Panc1 (cell line): ENCODE measurements around the gene SOX8. TPM values are rescaled to one million over a fixed set of nuclear protein-coding genes. Genes with fewer than 3 reads are reported as not detected.

Experiments used
- ATAC-seq: fragments of 200-7000 bp; cut with Tn5 transposase; 2 replicates; pipeline ENCODE4 v1.9.1; 2020; ENCODE audit warnings: mild to moderate bottlenecking, moderate library complexity
- BruUV-seq: library from RNA; stranded (reverse); fragments of 400-500 nt; replicated peaks from 2 replicates; lab custom pipeline; 2021; lab: Mats Ljungman, UMichigan
- CTCF ChIA-PET: fragments of 300-600 bp; sonication (Branson Sonifier 250); formaldehyde crosslinking; loops from one replicate; lab custom pipeline; 2022; ENCODE audit warnings: antibody characterized with exemption; lab: Charles Lee
- POLR2A ChIA-PET: fragments of 300-600 bp; sonication (Branson Sonifier 250); formaldehyde crosslinking; loops from one replicate; lab custom pipeline; 2022; ENCODE audit warnings: antibody characterized with exemption; lab: Charles Lee
- DNase-seq: peaks from one replicate; pipeline ENCODE4 v3.0.0-alpha.2; 2010; ENCODE audit warnings: low read depth, low spot score
- H3K27ac ChIP-seq: 2 replicates; pipeline ENCODE4 v1.5.1; 2011; ENCODE audit warnings: mild to moderate bottlenecking, low read length, inconsistent platforms
- H3K27me3 ChIP-seq: fragments of 200-500 bp; sonication (Bioruptor generic); 2 replicates; pipeline ENCODE4 v1.6.0; 2014; ENCODE audit warnings: low read length, inconsistent platforms; ENCODE audit not compliant: control insufficient read depth, insufficient read depth
- H3K36me3 ChIP-seq: fragments of 200-500 bp; sonication (Bioruptor generic); 2 replicates; pipeline ENCODE4 v1.5.1; 2014; ENCODE audit warnings: inconsistent platforms, mild to moderate bottlenecking, low read length, moderate library complexity; ENCODE audit not compliant: control insufficient read depth, insufficient read depth
- H3K4me1 ChIP-seq: 2 replicates; pipeline ENCODE4 v1.5.1; 2011; ENCODE audit warnings: inconsistent platforms, mild to moderate bottlenecking, low read length, moderate library complexity; ENCODE audit not compliant: control insufficient read depth, insufficient read depth
- H3K4me3 ChIP-seq, 2 experiments: 2 replicates each; pipeline ENCODE4 v1.5.1; 2011 to 2012; ENCODE audit warnings: low read depth in 2 of 2, low read length in 2 of 2, mild to moderate bottlenecking in 2 of 2, inconsistent platforms in 1 of 2, moderate library complexity in 1 of 2
- H3K9me3 ChIP-seq: fragments of 200-500 bp; sonication (Bioruptor generic); 2 replicates; pipeline ENCODE4 v1.5.1; 2014; ENCODE audit warnings: low read depth, mild to moderate bottlenecking, inconsistent platforms, low read length, moderate library complexity; ENCODE audit not compliant: control insufficient read depth, insufficient read depth
- POLR2AphosphoS5 ChIP-seq: IDR thresholded peaks from 2 replicates; pipeline ENCODE4 v1.6.1; 2012; ENCODE audit warnings: mild to moderate bottlenecking, low read depth, low read length, moderate library complexity
- SIN3A ChIP-seq: IDR thresholded peaks from 2 replicates; pipeline ENCODE4 v1.6.1; 2012; ENCODE audit warnings: low read depth, mild to moderate bottlenecking, low read length, moderate library complexity, borderline replicate concordance; ENCODE audit not compliant: insufficient read depth
- TCF7L2 ChIP-seq: IDR thresholded peaks from 2 replicates; pipeline ENCODE4 v1.6.1; 2011; ENCODE audit warnings: mild to moderate bottlenecking, low read depth, low read length, inconsistent platforms
- in situ Hi-C: cut with HindIII; loops from 2 replicates; pipeline ENCODE4 v1.10.0; 2016; ENCODE audit warnings: low sequenced_read_pairs, low pct_unique_long_range_greater_than_20kb
- intact Hi-C: fragments of 100-400 bp; cut with micrococcal nuclease; formaldehyde crosslinking; loops from one replicate; pipeline ENCODE4 v1.10.0; 2022; ENCODE audit not compliant: unreplicated experiment
- total RNA-seq: library from RNA; stranded (reverse); gene quantifications from one replicate; pipeline ENCODE4 v1.2.1, GENCODE V29; 2021; ENCODE audit not compliant: unreplicated experiment
- TF ChIP-seq, protein P1 (sequence below), 2 experiments: IDR thresholded peaks; 2 replicates each; pipeline ENCODE4 v1.6.1; 2011 to 2012; ENCODE audit warnings: low read depth in 2 of 2, control low read depth in 1 of 2, low read length in 1 of 2, mild to moderate bottlenecking in 1 of 2, moderate library complexity in 1 of 2; ENCODE audit not compliant: insufficient read depth in 1 of 2
- TF ChIP-seq, protein P2 (sequence below): fragments of 450-650 bp; IDR thresholded peaks from 2 replicates; pipeline ENCODE4 v1.5.1; 2017; ENCODE audit warnings: mild to moderate bottlenecking

Gene SOX8
- total RNA-seq, 1 experiment from 2014 or later, result 1.8 TPM

GRCh38 chr16:943971-944370, 37.6 kb upstream of the SOX8 start:
- BruUV-seq, result no TSS peak

DNA sequence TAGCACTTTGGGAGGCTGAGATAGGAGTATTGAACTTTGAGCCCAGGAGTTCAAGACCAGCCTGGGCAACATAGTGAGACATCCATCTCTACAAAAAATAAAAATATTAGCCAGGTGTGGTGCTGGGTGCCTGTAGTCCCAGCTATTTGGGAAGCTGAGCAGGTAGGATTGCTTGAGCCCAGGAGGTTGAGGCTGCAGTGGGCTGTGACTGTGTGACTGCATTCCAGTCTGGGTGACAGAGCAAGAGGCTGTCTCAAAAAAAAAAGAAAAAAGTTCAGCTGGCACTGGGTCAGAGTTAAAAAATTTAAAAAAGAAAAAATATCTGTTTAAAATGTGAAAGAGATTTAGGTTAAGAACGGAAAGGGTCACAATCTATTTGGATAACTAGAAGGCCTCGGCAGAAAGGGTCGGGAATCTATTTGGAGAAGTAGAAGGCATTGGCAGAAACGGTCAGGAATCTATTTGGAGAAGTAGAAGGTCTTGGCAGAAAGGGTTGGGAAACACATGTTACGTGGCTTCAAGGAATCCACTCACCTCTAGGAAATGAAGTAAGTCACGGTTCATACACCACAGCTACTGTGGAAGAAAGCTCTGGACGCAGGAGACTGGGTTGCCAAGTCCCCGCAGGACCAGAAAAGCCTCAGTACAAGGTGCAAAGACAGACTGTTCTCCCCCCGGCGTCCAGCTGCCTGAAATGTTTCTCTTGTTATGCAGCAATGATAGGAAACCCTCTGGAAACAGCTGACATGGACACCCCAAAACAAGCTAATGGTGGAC, 36.1 kb upstream of the SOX8 start:
- BruUV-seq, result no TSS peak
- ChIA-PET POLR2A (no interaction called here), CTCF (no interaction called here)
- no peak overlapping the region for H3K4me3 ChIP-seq
- peaks cover 10% of the 10 kb centered on the region; the same call in 1 of the 2 replicates for H3K9me3 ChIP-seq
- ATAC-seq, result no peak
- H3K27me3 ChIP-seq, result no peaks in the 10 kb centered on the region
- intact Hi-C loops, result no loop called here
- H3K27ac ChIP-seq, result no peak overlapping the region
- H3K4me1 ChIP-seq, result no peaks in the 10 kb centered on the region
- TF ChIP-seq SIN3A (no peak), TCF7L2 (no peak)
- in situ Hi-C loops, result no loop called here
- DNase-seq, result no peak
- no peaks in the 10 kb centered on the region for H3K36me3 ChIP-seq

More at GRCh38 chr16:943971-944370, 37.6 kb upstream of the SOX8 start:
- Histone ChIP-seq H3K4me3 (no peak overlapping the region), H3K27me3 (no peaks in the 10 kb centered on the region), H3K9me3 (peaks cover 10% of the 10 kb centered on the region; the same call in 1 of the 2 replicates), H3K4me1 (no peaks in the 10 kb centered on the region), H3K36me3 (no peaks in the 10 kb centered on the region), H3K27ac (no peak overlapping the region)
- no peak for ATAC-seq
- POLR2A ChIA-PET, result no interaction called here
- in situ Hi-C loops (no loop called here), intact Hi-C loops (no loop called here)
- no peak for DNase-seq
- no peak for TF ChIP-seq POLR2AphosphoS5
- no peak for TF ChIP-seq SIN3A
- TF ChIP-seq, protein P1, sequence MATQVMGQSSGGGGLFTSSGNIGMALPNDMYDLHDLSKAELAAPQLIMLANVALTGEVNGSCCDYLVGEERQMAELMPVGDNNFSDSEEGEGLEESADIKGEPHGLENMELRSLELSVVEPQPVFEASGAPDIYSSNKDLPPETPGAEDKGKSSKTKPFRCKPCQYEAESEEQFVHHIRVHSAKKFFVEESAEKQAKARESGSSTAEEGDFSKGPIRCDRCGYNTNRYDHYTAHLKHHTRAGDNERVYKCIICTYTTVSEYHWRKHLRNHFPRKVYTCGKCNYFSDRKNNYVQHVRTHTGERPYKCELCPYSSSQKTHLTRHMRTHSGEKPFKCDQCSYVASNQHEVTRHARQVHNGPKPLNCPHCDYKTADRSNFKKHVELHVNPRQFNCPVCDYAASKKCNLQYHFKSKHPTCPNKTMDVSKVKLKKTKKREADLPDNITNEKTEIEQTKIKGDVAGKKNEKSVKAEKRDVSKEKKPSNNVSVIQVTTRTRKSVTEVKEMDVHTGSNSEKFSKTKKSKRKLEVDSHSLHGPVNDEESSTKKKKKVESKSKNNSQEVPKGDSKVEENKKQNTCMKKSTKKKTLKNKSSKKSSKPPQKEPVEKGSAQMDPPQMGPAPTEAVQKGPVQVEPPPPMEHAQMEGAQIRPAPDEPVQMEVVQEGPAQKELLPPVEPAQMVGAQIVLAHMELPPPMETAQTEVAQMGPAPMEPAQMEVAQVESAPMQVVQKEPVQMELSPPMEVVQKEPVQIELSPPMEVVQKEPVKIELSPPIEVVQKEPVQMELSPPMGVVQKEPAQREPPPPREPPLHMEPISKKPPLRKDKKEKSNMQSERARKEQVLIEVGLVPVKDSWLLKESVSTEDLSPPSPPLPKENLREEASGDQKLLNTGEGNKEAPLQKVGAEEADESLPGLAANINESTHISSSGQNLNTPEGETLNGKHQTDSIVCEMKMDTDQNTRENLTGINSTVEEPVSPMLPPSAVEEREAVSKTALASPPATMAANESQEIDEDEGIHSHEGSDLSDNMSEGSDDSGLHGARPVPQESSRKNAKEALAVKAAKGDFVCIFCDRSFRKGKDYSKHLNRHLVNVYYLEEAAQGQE (IDR thresholded peaks at IDR 0.05; ENCODE audit: insufficient read depth in 1 of 2, low read depth in 2 of 2, low read length in 1 of 2), result no peak
- TF ChIP-seq, protein P2, sequence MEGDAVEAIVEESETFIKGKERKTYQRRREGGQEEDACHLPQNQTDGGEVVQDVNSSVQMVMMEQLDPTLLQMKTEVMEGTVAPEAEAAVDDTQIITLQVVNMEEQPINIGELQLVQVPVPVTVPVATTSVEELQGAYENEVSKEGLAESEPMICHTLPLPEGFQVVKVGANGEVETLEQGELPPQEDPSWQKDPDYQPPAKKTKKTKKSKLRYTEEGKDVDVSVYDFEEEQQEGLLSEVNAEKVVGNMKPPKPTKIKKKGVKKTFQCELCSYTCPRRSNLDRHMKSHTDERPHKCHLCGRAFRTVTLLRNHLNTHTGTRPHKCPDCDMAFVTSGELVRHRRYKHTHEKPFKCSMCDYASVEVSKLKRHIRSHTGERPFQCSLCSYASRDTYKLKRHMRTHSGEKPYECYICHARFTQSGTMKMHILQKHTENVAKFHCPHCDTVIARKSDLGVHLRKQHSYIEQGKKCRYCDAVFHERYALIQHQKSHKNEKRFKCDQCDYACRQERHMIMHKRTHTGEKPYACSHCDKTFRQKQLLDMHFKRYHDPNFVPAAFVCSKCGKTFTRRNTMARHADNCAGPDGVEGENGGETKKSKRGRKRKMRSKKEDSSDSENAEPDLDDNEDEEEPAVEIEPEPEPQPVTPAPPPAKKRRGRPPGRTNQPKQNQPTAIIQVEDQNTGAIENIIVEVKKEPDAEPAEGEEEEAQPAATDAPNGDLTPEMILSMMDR, result no peak
- no peak for TF ChIP-seq TCF7L2
- CTCF ChIA-PET, result no interaction called here

DNA sequence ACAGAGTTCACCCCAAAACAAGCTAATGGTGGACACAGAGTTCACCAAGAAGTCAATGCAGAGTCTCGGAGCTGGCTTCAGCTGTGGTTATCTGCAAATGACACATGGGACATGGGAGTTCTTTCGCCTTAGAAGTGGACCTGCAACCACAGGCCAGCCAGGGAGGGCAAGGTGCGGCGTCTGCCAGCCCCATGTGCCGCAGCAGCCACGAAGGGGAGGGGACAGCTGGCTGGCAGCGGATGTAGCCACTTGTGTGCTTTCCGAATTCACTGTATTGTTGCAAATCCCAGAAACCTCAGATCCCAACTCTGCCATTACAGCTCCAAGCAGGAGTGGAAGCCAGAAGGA, 35.5 kb upstream of the SOX8 start:
- Histone ChIP-seq H3K4me3 (no peak overlapping the region), H3K4me1 (no peaks in the 10 kb centered on the region), H3K27me3 (no peaks in the 10 kb centered on the region), H3K27ac (no peak overlapping the region), H3K36me3 (no peaks in the 10 kb centered on the region), H3K9me3 (peaks cover 10% of the 10 kb centered on the region; the same call in 1 of the 2 replicates)
- ChIA-PET CTCF (no interaction called here), POLR2A (no interaction called here)
- ATAC-seq (no peak), DNase-seq (no peak)
- TF ChIP-seq TCF7L2, result no peak
- TF ChIP-seq, protein P2, result no peak
- TF ChIP-seq, protein P1 (IDR thresholded peaks at IDR 0.05; ENCODE audit: insufficient read depth in 1 of 2, low read depth in 2 of 2, low read length in 1 of 2), result no peak
- TF ChIP-seq SIN3A, result no peak
- no peak for TF ChIP-seq POLR2AphosphoS5
- BruUV-seq, result no TSS peak
- intact Hi-C loops, result no loop called here
- in situ Hi-C loops, result no loop called here
